SK-N-SH (cell line): ENCODE measurements around the gene ISL2. TPM values are rescaled to one million over a fixed set of nuclear protein-coding genes. Genes with fewer than 3 reads are reported as not detected.

Experiments
- CTCF ChIA-PET: fragments of 300-600, 350-600 bp; formaldehyde crosslinking; extraction: SDS; loops from one replicate; lab custom pipeline; 2021; lab: Yijun Ruan, JAX
- POLR2A ChIA-PET: fragments of 350-600 bp; sonication (Branson Sonifier 250); formaldehyde crosslinking; extraction: SDS; loops from one replicate; lab custom pipeline; 2020; ENCODE audit warnings: antibody characterized with exemption, inconsistent platforms; lab: Yijun Ruan, JAX
- DNase-seq: peaks from one replicate; pipeline ENCODE4 v3.0.0; 2012
- H2AFZ ChIP-seq: fragments of 200-600 bp; sonication (generic); 2 replicates; pipeline ENCODE4 v1.8.1; 2016; ENCODE audit warnings: antibody characterized with exemption, mild to moderate bottlenecking, low read depth
- H3F3A ChIP-seq: fragments of 200-600 bp; sonication (generic); replicated peaks from 2 replicates; pipeline ENCODE3; 2016; ENCODE audit warnings: antibody characterized with exemption, mild to moderate bottlenecking; ENCODE audit not compliant: insufficient read depth
- H3K27ac ChIP-seq, 2 experiments: fragments of 200-500 bp in 1 of 2; fragments of 200-600 bp in 1 of 2; sonication (Bioruptor generic) in 1 of 2; sonication (generic), shearing (Covaris generic) in 1 of 2; 2 replicates each; pipeline versions ENCODE4 v1.5.1 to v1.6.1; 2014 to 2016; ENCODE audit warnings: low read depth in 2 of 2, inconsistent platforms in 1 of 2, low read length in 1 of 2, mild to moderate bottlenecking in 1 of 2, mixed read lengths in 1 of 2
- H3K27me3 ChIP-seq: fragments of 200-600 bp; sonication (generic), shearing (Covaris generic); 2 replicates; pipeline ENCODE4 v1.6.1; 2016; ENCODE audit warnings: mixed run types; ENCODE audit not compliant: insufficient read depth
- H3K36me3 ChIP-seq, 2 experiments: fragments of 200-500 bp in 1 of 2; fragments of 200-600 bp in 1 of 2; sonication (Bioruptor generic) in 1 of 2; sonication (generic) in 1 of 2; replicated peaks in 1 of 2; 2 replicates each; pipeline versions ENCODE3 to v1.5.1; 2014 to 2016; ENCODE audit warnings: low read length in 1 of 2, mild to moderate bottlenecking in 1 of 2; ENCODE audit not compliant: insufficient read depth in 2 of 2, control insufficient read depth in 1 of 2
- H3K4me1 ChIP-seq, 2 experiments: fragments of 200-500 bp in 1 of 2; fragments of 200-600 bp in 1 of 2; sonication (Bioruptor generic) in 1 of 2; sonication (generic), shearing (Covaris generic) in 1 of 2; 2 replicates each; pipeline versions ENCODE4 v1.5.1 to v1.6.1; 2014 to 2016; ENCODE audit warnings: low read depth in 1 of 2, low read length in 1 of 2, mixed run types in 1 of 2; ENCODE audit not compliant: insufficient read depth in 2 of 2, control insufficient read depth in 1 of 2
- H3K4me2 ChIP-seq: fragments of 200-600 bp; sonication (generic), shearing (Covaris generic); 2 replicates; pipeline ENCODE4 v1.6.1; 2017; ENCODE audit warnings: mixed run types
- H3K4me3 ChIP-seq, 2 experiments: fragments of 200-500 bp in 1 of 2; fragments of 200-600 bp in 1 of 2; sonication (Bioruptor generic) in 1 of 2; sonication (generic), shearing (Covaris generic) in 1 of 2; 2 replicates each; pipeline versions ENCODE4 v1.5.1 to v1.8.1; 2014 to 2016; ENCODE audit warnings: low read depth in 2 of 2, inconsistent platforms in 1 of 2, low read length in 1 of 2, mild to moderate bottlenecking in 1 of 2, mixed read lengths in 1 of 2, moderate library complexity in 1 of 2
- H3K79me2 ChIP-seq: fragments of 200-600 bp; sonication (generic); 2 replicates; pipeline ENCODE4 v1.8.1; 2017; ENCODE audit warnings: mild to moderate bottlenecking; ENCODE audit not compliant: insufficient read depth
- H3K9ac ChIP-seq: fragments of 200-600 bp; sonication (generic); 2 replicates; pipeline ENCODE4 v1.6.1; 2017; ENCODE audit warnings: mixed run types
- H3K9me2 ChIP-seq: fragments of 200-600 bp; sonication (generic); 2 replicates; pipeline ENCODE4 v1.6.1; 2017; ENCODE audit warnings: mixed run types
- H3K9me3 ChIP-seq: fragments of 200-600 bp; sonication (generic); 2 replicates; pipeline ENCODE4 v1.6.1; 2017; ENCODE audit warnings: mixed run types, mild to moderate bottlenecking, moderate library complexity
- H4K20me1 ChIP-seq: fragments of 200-600 bp; sonication (generic); 2 replicates; pipeline ENCODE4 v1.6.1; 2017; ENCODE audit warnings: mild to moderate bottlenecking, mixed run types; ENCODE audit not compliant: insufficient read depth
- EP300 ChIP-seq, 2 experiments: IDR thresholded peaks; 2 replicates each; pipeline versions ENCODE4 v1.4.0 to v1.6.1; 2012; ENCODE audit warnings: borderline replicate concordance in 1 of 2, low read depth in 1 of 2, low read length in 1 of 2
- EZH2phosphoT487 ChIP-seq: fragments of 200-600 bp; sonication (generic); IDR thresholded peaks from 2 replicates; pipeline ENCODE4 v1.6.1; 2017; ENCODE audit warnings: low read depth, mixed run types, mild to moderate bottlenecking, antibody characterized with exemption, moderate library complexity, borderline replicate concordance
- FOXJ3 ChIP-seq: sonication (generic); formaldehyde crosslinking; IDR thresholded peaks from 2 replicates; pipeline ENCODE4 v1.5.1; 2020; ENCODE audit warnings: mild to moderate bottlenecking, missing genetic modification reagents
- FOXM1 ChIP-seq: IDR thresholded peaks from 2 replicates; pipeline ENCODE4 v1.4.0; 2012; ENCODE audit warnings: low read depth, mild to moderate bottlenecking
- GATA2 ChIP-seq: sonication (generic); formaldehyde crosslinking; IDR thresholded peaks from 2 replicates; pipeline ENCODE4 v1.5.0; 2020; ENCODE audit warnings: mild to moderate bottlenecking, missing genetic modification reagents
- IRF3 ChIP-seq: fragments of 150-350 bp; IDR thresholded peaks from 2 replicates; pipeline ENCODE4 v1.6.1; 2016; ENCODE audit warnings: mild to moderate bottlenecking, low read depth, low read length
- MEF2A ChIP-seq: IDR thresholded peaks from 2 replicates; pipeline ENCODE4 v1.4.0; 2012; ENCODE audit warnings: low read depth, borderline replicate concordance
- NFIC ChIP-seq: IDR thresholded peaks from 2 replicates; pipeline ENCODE4 v1.4.0; 2012; ENCODE audit warnings: borderline replicate concordance
- NRF1 ChIP-seq: IDR thresholded peaks from 2 replicates; pipeline ENCODE4 v1.6.1; 2012; ENCODE audit warnings: low read depth, mild to moderate bottlenecking, low read length
- RAD21 ChIP-seq: IDR thresholded peaks from 2 replicates; pipeline ENCODE4 v1.6.1; 2012; ENCODE audit warnings: mild to moderate bottlenecking, low read length
- RCOR1 ChIP-seq: fragments of 150-350 bp; IDR thresholded peaks from 2 replicates; pipeline ENCODE4 v1.6.1; 2017; ENCODE audit warnings: antibody characterized with exemption, low read length
- REST ChIP-seq: IDR thresholded peaks from 2 replicates; pipeline ENCODE4 v1.6.1; 2012; ENCODE audit warnings: mild to moderate bottlenecking, low read depth, low read length, moderate library complexity
- SIN3A ChIP-seq: IDR thresholded peaks from 2 replicates; pipeline ENCODE4 v1.6.1; 2012; ENCODE audit warnings: low read depth, mild to moderate bottlenecking, low read length, moderate library complexity, borderline replicate concordance
- TCF12 ChIP-seq: IDR thresholded peaks from 2 replicates; pipeline ENCODE4 v1.4.0; 2012
- ZBTB33 ChIP-seq: IDR thresholded peaks from 2 replicates; pipeline ENCODE4 v1.4.0; 2012; ENCODE audit warnings: low read depth, borderline replicate concordance
- WGBS: methylation state at CpG from one replicate; pipeline ENCODE4 v1.1.6; 2017; ENCODE audit warnings: low lambda C conversion rate; 5-methylcytosine and 5-hydroxymethylcytosine counted together
- polyA plus RNA-seq, 3 experiments: library from polyadenylated mRNA; depleted of rRNA; stranded (reverse); fragments of >200 nt; gene quantifications; 2 replicates each; pipeline ENCODE4 v1.2.3, GENCODE V29; 2012
- TF ChIP-seq, protein P1 (sequence below): IDR thresholded peaks from 2 replicates; pipeline ENCODE4 v1.4.0; 2012; ENCODE audit warnings: low read depth, borderline replicate concordance
- TF ChIP-seq, protein P2 (sequence below): fragments of 200-600 bp; sonication (generic); IDR thresholded peaks from 2 replicates; pipeline ENCODE4 v1.6.1; 2017; ENCODE audit warnings: antibody characterized with exemption, mild to moderate bottlenecking, moderate library complexity

ISL2 gene
- polyA plus RNA-seq, 1 of the 3 experiments (the other 2 are of a cell fraction), result 6.0 TPM

GRCh38 chr15:76328106-76328696 is 8.4 kb upstream of the ISL2 start:
- no peak overlapping the region for H3K27ac ChIP-seq
- no peaks in the 10 kb centered on the region for H3K36me3 ChIP-seq
- no peaks in the 10 kb centered on the region for H3K9me3 ChIP-seq
- no peaks in the 10 kb centered on the region for H3K79me2 ChIP-seq
- DNase-seq, result no peak
- POLR2A ChIA-PET, result no interaction called here
- H3K4me2 ChIP-seq, result no peak overlapping the region
- H3K4me1 ChIP-seq, result no peaks in the 10 kb centered on the region
- CTCF ChIA-PET, result interaction anchor here (1.3 kb wide), 1 partner anchor 92 kb away, joined by 4 read pairs; no protein-coding TSS in a partner anchor
- no peak overlapping the region for H3K9ac ChIP-seq
- no peaks in the 10 kb centered on the region for H3K9me2 ChIP-seq
- peaks cover 5% of the 10 kb centered on the region for H3F3A ChIP-seq
- H4K20me1 ChIP-seq, result no peaks in the 10 kb centered on the region
- H3K4me3 ChIP-seq, result no peak overlapping the region
- TF ChIP-seq TCF12 (no peak), IRF3 (no peak), RAD21 (no peak), SIN3A (no peak), FOXM1 (no peak), EZH2phosphoT487 (no peak), GATA2 (CRISPR knock-in tag) (no peak), RCOR1 (no peak), EP300 (IDR thresholded peaks at IDR 0.05; ENCODE audit: borderline replicate concordance in 1 of 2, low read depth in 1 of 2, low read length in 1 of 2) (no peak), NFIC (no peak), MEF2A (no peak), FOXJ3 (CRISPR knock-in tag) (no peak), REST (no peak), ZBTB33 (no peak), NRF1 (no peak)
- TF ChIP-seq, protein P1, sequence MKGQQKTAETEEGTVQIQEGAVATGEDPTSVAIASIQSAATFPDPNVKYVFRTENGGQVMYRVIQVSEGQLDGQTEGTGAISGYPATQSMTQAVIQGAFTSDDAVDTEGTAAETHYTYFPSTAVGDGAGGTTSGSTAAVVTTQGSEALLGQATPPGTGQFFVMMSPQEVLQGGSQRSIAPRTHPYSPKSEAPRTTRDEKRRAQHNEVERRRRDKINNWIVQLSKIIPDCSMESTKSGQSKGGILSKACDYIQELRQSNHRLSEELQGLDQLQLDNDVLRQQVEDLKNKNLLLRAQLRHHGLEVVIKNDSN, result no peak
- TF ChIP-seq, protein P2, sequence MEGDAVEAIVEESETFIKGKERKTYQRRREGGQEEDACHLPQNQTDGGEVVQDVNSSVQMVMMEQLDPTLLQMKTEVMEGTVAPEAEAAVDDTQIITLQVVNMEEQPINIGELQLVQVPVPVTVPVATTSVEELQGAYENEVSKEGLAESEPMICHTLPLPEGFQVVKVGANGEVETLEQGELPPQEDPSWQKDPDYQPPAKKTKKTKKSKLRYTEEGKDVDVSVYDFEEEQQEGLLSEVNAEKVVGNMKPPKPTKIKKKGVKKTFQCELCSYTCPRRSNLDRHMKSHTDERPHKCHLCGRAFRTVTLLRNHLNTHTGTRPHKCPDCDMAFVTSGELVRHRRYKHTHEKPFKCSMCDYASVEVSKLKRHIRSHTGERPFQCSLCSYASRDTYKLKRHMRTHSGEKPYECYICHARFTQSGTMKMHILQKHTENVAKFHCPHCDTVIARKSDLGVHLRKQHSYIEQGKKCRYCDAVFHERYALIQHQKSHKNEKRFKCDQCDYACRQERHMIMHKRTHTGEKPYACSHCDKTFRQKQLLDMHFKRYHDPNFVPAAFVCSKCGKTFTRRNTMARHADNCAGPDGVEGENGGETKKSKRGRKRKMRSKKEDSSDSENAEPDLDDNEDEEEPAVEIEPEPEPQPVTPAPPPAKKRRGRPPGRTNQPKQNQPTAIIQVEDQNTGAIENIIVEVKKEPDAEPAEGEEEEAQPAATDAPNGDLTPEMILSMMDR, result no peak
- TF ChIP-seq, all 33 proteins: peak for 0
- Histone ChIP-seq H2AFZ (no peak overlapping the region), H3K27me3 (no peaks in the 10 kb centered on the region)
- 78% methylated on average over 8 of the region's 8 CpGs for WGBS
